Measurements from ENCODE around the gene BANP.

Gene BANP

GRCh38 chr16:87919681-87919994 is 31.6 kb upstream of the BANP start:
- no peak for TF ChIP-seq CTCF (conservative IDR thresholded peaks at IDR 0.05; ENCODE audit: low read depth, low read length)
- Histone ChIP-seq H3K4me3 (IDR thresholded peaks at IDR 0.05; ENCODE audit: insufficient read depth, low read depth, low read length) (no peak overlapping the region), H3K9ac (no peak overlapping the region), H3K4me1 (ENCODE audit: low read depth, poor library complexity, severe bottlenecking) (no peaks in the 10 kb centered on the region), H2AFZ (ENCODE audit: low read depth) (no peak overlapping the region), H3K79me2 (ENCODE audit: insufficient read depth, low read depth) (no peaks in the 10 kb centered on the region), H4K20me1 (ENCODE audit: insufficient read depth) (no peaks in the 10 kb centered on the region), H3K27ac (no peak overlapping the region), H3K36me3 (ENCODE audit: insufficient read depth) (no peaks in the 10 kb centered on the region), H3K27me3 (ENCODE audit: insufficient read depth, low read depth) (peaks cover 54% of the 10 kb centered on the region), H3K4me2 (no peak overlapping the region)

- H3K27ac ChIP-seq = no peak overlapping the region
- no peaks in the 10 kb centered on the region for H3K79me2 ChIP-seq (ENCODE audit: insufficient read depth, low read depth)
- TF ChIP-seq CTCF (conservative IDR thresholded peaks at IDR 0.05; ENCODE audit: low read depth, low read length) = no peak
- no peaks in the 10 kb centered on the region for H3K36me3 ChIP-seq (ENCODE audit: insufficient read depth)
- H3K9ac ChIP-seq = no peak overlapping the region
- H3K4me3 ChIP-seq (IDR thresholded peaks at IDR 0.05; ENCODE audit: insufficient read depth, low read depth, low read length) = no peak overlapping the region
- H2AFZ ChIP-seq (ENCODE audit: low read depth) = no peak overlapping the region
- no peak overlapping the region for H3K4me2 ChIP-seq
- H3K27me3 ChIP-seq (ENCODE audit: insufficient read depth, low read depth) = peaks cover 66% of the 10 kb centered on the region
- H4K20me1 ChIP-seq (ENCODE audit: insufficient read depth) = no peaks in the 10 kb centered on the region
- no peaks in the 10 kb centered on the region for H3K4me1 ChIP-seq (ENCODE audit: low read depth, poor library complexity, severe bottlenecking)
Measured at GRCh38 chr16:87921236-87921773, 29.9 kb upstream of the BANP start.

GRCh38 chr16:87922250-87922871 is 28.9 kb upstream of the BANP start:
- TF ChIP-seq CTCF (conservative IDR thresholded peaks at IDR 0.05; ENCODE audit: low read depth, low read length) = no peak
- H2AFZ ChIP-seq (ENCODE audit: low read depth) = no peak overlapping the region
- H4K20me1 ChIP-seq (ENCODE audit: insufficient read depth) = no peaks in the 10 kb centered on the region
- no peak overlapping the region for H3K27ac ChIP-seq
- H3K9ac ChIP-seq = no peak overlapping the region
- H3K4me1 ChIP-seq (ENCODE audit: low read depth, poor library complexity, severe bottlenecking) = no peaks in the 10 kb centered on the region
- H3K36me3 ChIP-seq (ENCODE audit: insufficient read depth) = no peaks in the 10 kb centered on the region
- H3K4me2 ChIP-seq = no peak overlapping the region
- H3K27me3 ChIP-seq (ENCODE audit: insufficient read depth, low read depth) = peaks cover 75% of the 10 kb centered on the region
- H3K79me2 ChIP-seq (ENCODE audit: insufficient read depth, low read depth) = no peaks in the 10 kb centered on the region
- no peak overlapping the region for H3K4me3 ChIP-seq (IDR thresholded peaks at IDR 0.05; ENCODE audit: insufficient read depth, low read depth, low read length)

- Histone ChIP-seq H3K27me3 (ENCODE audit: insufficient read depth, low read depth) (peaks cover 68% of the 10 kb centered on the region), H3K4me1 (ENCODE audit: low read depth, poor library complexity, severe bottlenecking) (no peaks in the 10 kb centered on the region), H3K4me2 (no peak overlapping the region), H4K20me1 (ENCODE audit: insufficient read depth) (no peaks in the 10 kb centered on the region), H2AFZ (ENCODE audit: low read depth) (no peak overlapping the region), H3K36me3 (ENCODE audit: insufficient read depth) (no peaks in the 10 kb centered on the region), H3K27ac (no peak overlapping the region), H3K4me3 (IDR thresholded peaks at IDR 0.05; ENCODE audit: insufficient read depth, low read depth, low read length) (no peak overlapping the region), H3K9ac (no peak overlapping the region), H3K79me2 (ENCODE audit: insufficient read depth, low read depth) (no peaks in the 10 kb centered on the region)
- TF ChIP-seq CTCF (conservative IDR thresholded peaks at IDR 0.05; ENCODE audit: low read depth, low read length) = no peak
Measured at GRCh38 chr16:87924041-87924810, 27.0 kb upstream of the BANP start.

Measured in KMS-11 (cell line).